Left kidney (tissue), 2 donors: ENCODE data around the gene FREM2. TPM values are rescaled to one million over a fixed set of nuclear protein-coding genes. Genes with fewer than 3 reads are reported as not detected.
A peak's percentile ranks its signal among the peaks of the same experiment; 100 is the strongest.

Source experiments
- DNase-seq: peaks from one replicate; pipeline ENCODE4 v3.0.0-alpha.2; 2013
- polyA plus RNA-seq: library from polyadenylated mRNA; unstranded; fragments of 120-200 nt; gene quantifications from one replicate; pipeline ENCODE4 v1.2.1, GENCODE V29; 2013; ENCODE audit not compliant: insufficient read length

FREM2 gene
- polyA plus RNA-seq, 1 donor, result 52.7 TPM

- peak; percentile 24 for DNase-seq
Measured at GRCh38 chr13:38687246-38688229, 661 bp downstream of the FREM2 start.

- no peak for DNase-seq
Measured at GRCh38 chr13:38688674-38689073, 1.8 kb downstream of the FREM2 start.

GRCh38 chr13:38690231-38690630 is 3.4 kb downstream of the FREM2 start:
- DNase-seq, result no peak

GRCh38 chr13:38693168-38693567 is 6.3 kb downstream of the FREM2 start:
- DNase-seq, result no peak

GRCh38 chr13:38693641-38694040 is 6.8 kb downstream of the FREM2 start:
- DNase-seq, result no peak

- DNase-seq, result no peak
Measured at GRCh38 chr13:38697197-38697596, 10.3 kb downstream of the FREM2 start.

GRCh38 chr13:38697628-38698333 is 10.9 kb downstream of the FREM2 start:
- DNase-seq, result no peak

GRCh38 chr13:38700051-38700450 is 13.2 kb downstream of the FREM2 start:
- no peak for DNase-seq

DNA sequence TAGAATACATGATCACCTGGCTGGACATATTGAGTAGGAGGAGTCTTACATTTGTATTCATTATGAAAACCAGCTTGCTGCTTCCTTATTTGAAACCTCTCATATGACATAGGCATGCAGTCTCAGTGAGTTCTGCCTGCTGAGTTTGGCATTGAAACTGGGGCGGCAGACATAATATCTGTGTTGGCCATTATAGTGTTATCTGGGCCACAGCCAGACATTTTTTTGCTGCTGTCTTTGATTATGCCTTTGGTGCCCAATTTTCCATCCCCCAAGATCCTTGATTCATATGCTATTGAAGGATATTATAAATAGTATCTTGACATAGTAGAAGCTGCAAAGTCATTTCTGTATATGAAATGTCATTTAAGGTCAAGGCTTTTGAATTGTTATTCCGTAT is 15.8 kb downstream of the FREM2 start:
- DNase-seq, result no peak

DNA sequence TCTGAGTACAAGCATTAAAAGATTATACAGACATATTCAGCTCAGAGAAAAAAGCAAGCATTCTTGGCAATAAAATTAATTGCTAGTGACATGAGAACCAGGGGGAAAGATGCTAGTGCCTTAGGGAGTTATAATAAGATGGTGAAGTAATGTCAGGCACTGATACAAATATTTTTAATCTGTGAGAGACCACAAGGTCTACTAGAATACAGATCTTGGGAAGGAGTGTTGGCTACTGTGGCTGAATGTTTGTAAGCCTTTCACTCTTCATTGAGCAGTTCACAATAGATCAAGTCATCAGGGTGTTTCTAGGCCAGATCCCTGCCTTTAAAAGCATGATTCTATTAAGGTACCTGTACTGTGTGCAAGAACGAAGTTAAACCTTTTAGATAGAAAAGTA is 16.4 kb downstream of the FREM2 start:
- no peak for DNase-seq

- DNase-seq, result no peak
Measured at GRCh38 chr13:38705365-38705764, 18.5 kb downstream of the FREM2 start.

DNA sequence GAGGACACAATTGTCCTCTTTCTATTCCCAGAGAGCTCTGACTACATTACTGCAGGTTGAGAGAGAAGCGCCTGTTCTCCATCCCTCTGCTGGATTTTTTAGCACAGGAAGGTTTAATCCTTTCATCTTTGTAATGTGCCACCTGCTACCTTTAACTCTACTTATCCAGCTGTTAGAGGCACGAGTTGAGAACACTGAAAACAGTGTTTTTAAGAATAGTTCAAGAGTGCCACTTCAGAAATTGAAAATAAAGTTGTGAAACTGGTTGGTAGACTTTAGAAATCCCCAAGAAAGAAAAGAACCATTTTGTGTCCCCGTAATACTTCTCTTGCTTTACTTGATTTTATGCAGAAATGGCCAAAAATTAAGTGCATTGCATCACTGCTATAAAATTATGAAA is 20.6 kb downstream of the FREM2 start:
- peak; percentile 13 for DNase-seq

GRCh38 chr13:38713046-38713445 is 26.2 kb downstream of the FREM2 start:
- DNase-seq, result no peak

- no peak for DNase-seq
Measured at GRCh38 chr13:38718374-38718773, 31.5 kb downstream of the FREM2 start.

GRCh38 chr13:38730332-38730731 is 43.5 kb downstream of the FREM2 start:
- no peak for DNase-seq

DNA sequence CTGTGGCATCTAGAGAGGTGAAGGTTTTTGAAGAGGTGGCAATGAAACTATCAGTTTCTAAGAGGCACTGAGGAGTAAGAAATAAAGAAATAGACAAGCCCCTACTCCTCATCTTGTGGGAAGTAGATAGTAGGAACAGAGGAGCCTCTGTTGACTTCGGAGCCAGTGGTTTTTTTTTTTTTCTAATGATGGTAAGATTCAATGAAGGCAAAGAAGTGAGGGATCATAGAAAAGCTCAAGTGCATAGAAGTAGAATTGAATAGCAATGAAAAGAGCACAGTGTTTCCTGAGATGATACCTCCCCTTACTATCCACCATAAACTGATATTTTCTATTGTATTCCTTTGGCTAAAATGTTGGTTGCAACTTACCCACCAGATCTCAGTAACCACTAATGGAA is 46.3 kb downstream of the FREM2 start:
- no peak for DNase-seq

GRCh38 chr13:38735665-38736440 is 49.0 kb downstream of the FREM2 start:
- DNase-seq, result peak; percentile 7

GRCh38 chr13:38743466-38743865 is 56.6 kb downstream of the FREM2 start:
- DNase-seq, result no peak

DNA sequence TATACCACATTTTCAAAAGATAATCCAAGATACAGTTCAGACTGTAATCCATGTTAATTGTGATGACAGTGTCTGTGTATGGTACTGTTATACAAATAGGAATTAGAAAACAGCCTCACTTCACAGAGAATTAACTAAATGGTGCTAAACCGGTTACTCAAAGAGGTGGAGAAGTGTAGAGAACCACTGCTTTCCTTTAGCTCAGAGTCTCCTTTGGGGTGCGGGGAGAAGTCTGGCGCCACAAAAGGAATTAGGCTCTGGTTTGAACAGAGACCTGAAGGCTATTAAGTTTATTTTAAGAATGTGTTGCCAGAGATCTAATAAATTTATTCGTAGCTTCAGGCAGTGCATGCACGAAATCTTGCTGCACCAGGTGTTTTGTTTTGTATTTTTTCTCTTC is 65.8 kb downstream of the FREM2 start:
- DNase-seq, result no peak

DNA sequence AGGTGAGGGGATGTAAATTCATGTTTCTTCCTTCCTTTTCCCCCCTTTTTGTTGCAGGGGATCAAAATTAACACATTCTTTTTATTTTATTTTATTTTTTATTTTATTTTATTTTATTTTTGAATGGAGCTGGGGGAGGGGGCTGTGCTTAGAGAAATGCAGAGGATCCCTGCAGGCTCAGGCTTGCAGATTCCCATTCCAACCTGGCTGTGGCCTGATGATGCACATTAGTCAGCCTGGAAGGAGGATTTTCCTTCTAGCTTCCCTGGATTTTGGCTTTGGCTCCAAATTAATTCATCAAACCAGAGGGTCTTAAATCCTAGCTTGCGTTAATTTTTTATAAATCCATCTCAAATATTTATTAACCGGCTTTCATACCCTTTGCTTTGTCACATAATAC is 67.0 kb downstream of the FREM2 start:
- DNase-seq, result no peak

GRCh38 chr13:38755793-38756192 is 68.9 kb downstream of the FREM2 start:
- no peak for DNase-seq

- DNase-seq, result no peak
Measured at GRCh38 chr13:38758277-38758676, 71.4 kb downstream of the FREM2 start.

DNA sequence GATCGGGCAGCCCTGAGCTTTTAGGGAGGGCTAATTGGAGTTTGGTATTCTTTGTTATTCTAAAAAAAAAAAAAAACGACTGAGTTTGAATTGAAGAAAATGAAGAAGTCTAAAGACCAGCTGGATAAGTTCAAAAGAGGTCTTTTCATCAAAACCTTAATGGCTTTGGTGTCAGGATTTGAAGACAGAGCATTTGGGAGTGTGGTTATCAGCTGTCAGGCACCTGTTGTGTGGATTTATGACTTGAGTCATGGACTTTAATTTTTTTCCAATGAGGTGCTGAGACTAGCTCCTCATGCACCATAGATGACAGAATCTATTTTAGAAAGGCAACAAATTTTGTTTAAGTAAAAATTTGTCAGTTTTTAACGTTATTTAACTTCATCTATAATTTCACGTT is 72.5 kb downstream of the FREM2 start:
- DNase-seq, result no peak
